HG02981 (cell line): Measurements from ENCODE around the gene SH2D3C.
"Not testable (repeated sequence)": the region's sequence is repeated elsewhere in the genome, so short reads cannot be mapped to it uniquely, and the experiment has no call there.

Experiments used
- ATAC-seq: cut with Tn5 transposase; IDR thresholded peaks from one replicate; pipeline ENCODE4 v1.9.1; 2021; ENCODE audit warnings: mild to moderate bottlenecking, moderate library complexity; ENCODE audit not compliant: unreplicated experiment

Gene SH2D3C

GRCh38 chr9:127785933-127786772 lies 7.7 kb upstream of the SH2D3C start, which contains the start of gene CDK9:
Gene CDK9, plus strand, starts transcription at chr9:127786034. Its CDS starts 115 bp downstream, at chr9:127786149.
- ATAC-seq = peak; percentile 53

- peak; percentile 41 for ATAC-seq
Observed at GRCh38 chr9:127785023-127785932, 6.8 kb upstream of the SH2D3C start.

GRCh38 chr9:127783111-127784008 lies 4.9 kb upstream of the SH2D3C start:
- ATAC-seq = no peak

GRCh38 chr9:127781806-127782205 lies 3.3 kb upstream of the SH2D3C start:
- no peak for ATAC-seq

- ATAC-seq = not testable (repeated sequence)
Observed at GRCh38 chr9:127780909-127781308, 2.4 kb upstream of the SH2D3C start.

- no peak for ATAC-seq
Observed at GRCh38 chr9:127780126-127780885, 1.8 kb upstream of the SH2D3C start.

GRCh38 chr9:127779136-127779981 lies 893 bp upstream of the SH2D3C start:
- peak; percentile 37 for ATAC-seq

- ATAC-seq = no peak
Observed at GRCh38 chr9:127777368-127777980, 992 bp downstream of the SH2D3C start.

GRCh38 chr9:127776924-127777289 lies 1.6 kb downstream of the SH2D3C start:
- no peak for ATAC-seq

- ATAC-seq = no peak
Observed at GRCh38 chr9:127776195-127776923, 2.1 kb downstream of the SH2D3C start.

- no peak for ATAC-seq
Observed at GRCh38 chr9:127773981-127774380, 4.5 kb downstream of the SH2D3C start.

- ATAC-seq = no peak
Observed at GRCh38 chr9:127773272-127773671, 5.2 kb downstream of the SH2D3C start.

- no peak for ATAC-seq
Observed at GRCh38 chr9:127772603-127773002, 5.9 kb downstream of the SH2D3C start.

- ATAC-seq = no peak
Observed at GRCh38 chr9:127771570-127772189, 6.8 kb downstream of the SH2D3C start.

- ATAC-seq = peak; percentile 85
Observed at GRCh38 chr9:127770905-127771569, 7.4 kb downstream of the SH2D3C start.

GRCh38 chr9:127770583-127770904 lies 7.9 kb downstream of the SH2D3C start:
- ATAC-seq = no peak

- no peak for ATAC-seq
Observed at GRCh38 chr9:127769929-127770582, 8.4 kb downstream of the SH2D3C start.
